Activated gamma-delta T cell treated with anti-CD3 and anti-CD28 coated beads, Interleukin-2, amount 50 U/mL, for 16 hours (primary cell): ENCODE measurements around the gene OTOS.

Experiments
- DNase-seq: peaks from one replicate; pipeline ENCODE4 v3.0.0-alpha.2; 2020; ENCODE audit warnings: low read depth

Gene OTOS

DNA sequence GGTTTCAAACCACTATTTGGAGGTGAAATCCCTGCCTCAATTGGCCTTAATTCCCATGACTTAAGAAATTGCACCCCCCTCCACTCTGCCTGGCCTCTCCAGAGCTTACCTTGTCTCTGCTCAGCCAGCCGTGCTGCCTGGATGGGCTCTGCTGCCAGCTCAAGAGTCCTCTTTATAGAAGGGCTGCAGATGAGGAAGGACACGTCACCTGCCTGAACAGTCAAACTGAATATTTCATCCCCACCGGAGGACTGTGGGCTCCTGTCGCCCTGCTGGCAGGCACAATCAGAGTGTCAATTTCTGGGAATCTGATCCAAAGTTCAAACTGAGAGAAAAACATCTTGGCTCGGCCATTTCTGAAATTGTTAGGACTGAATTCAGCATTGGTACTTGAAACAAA, at the start of gene OTOS:
Gene OTOS, minus strand, starts transcription at position 148 of the 400 bp plus-strand sequence. CDS start 332 bp downstream, outside the sequence.
- no peak for DNase-seq

DNA sequence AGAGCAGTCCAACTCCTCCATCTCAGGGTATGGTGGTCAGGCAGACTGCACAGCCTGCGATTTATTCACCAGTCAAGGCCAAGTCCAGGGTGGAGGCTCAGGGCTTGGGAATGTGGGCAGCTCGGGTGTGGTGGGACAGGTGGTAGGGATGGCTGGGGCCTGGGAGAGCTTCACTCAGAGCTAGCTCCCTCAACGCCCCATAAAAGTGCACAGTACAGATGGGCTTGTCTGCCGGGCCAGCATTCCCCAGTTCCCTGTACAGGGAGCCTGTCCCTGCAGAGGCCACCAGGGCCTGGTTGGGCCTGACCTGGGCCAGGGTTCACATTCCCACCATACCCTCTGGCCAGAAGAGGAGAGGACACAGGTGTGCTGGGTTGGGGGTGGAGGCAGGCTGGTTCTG, 49.2 kb upstream of the OTOS start:
- DNase-seq, result no peak

DNA sequence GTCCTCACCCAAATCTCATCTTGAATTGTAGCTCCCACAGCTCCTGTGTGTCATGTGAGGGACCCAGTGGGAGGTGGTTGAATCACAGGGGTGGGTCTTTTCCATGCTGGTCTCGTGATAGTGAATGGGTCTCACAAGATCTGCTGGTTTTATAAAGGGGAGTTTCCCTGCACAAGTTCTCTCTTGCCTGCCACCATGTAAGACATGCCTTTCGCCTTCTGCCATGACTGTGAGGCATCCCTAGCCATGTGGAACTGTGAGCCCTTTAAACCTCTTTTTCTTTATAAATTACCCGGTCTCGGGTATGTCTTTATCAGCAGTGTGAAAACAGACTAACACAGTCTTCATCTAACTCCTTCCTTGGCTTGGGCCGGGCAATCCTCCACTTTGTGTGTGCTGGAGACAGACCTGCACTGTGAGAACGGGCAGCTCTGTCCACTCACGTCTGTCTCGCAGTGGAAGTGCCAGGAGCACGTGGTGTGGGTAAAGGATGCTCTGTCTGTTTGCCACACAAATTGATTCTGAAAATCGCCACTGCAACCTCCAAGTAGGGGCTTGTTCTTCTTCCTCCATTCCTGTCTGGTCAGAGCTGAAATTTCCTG, 47.6 kb upstream of the OTOS start:
- no peak for DNase-seq

DNA sequence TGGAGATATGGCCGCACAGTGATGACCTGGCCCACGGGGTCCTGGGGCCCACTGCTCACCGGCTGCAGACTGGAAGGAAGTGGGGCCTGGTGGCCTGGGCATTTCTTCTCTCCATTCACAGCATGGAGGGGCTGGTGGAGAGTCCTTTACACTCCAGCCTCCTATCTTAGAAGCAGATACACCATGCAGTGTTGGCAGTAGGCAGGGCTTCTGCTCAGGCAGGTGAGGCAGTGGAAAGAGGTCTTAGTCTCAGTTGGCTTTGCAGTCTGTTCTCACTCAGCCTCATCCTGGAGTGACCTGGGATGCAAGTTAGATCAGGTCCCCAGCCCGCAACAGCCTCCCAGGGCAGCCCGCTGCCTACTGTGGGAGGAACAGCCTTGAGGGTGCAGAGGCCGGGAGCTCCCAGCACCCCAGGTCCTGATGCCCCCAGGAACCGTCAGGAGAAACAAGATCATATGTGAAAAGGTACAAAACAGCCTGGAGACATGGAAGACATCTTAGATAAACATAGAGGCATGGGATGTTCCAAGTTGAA, 45.8 kb upstream of the OTOS start:
- no peak for DNase-seq

DNA sequence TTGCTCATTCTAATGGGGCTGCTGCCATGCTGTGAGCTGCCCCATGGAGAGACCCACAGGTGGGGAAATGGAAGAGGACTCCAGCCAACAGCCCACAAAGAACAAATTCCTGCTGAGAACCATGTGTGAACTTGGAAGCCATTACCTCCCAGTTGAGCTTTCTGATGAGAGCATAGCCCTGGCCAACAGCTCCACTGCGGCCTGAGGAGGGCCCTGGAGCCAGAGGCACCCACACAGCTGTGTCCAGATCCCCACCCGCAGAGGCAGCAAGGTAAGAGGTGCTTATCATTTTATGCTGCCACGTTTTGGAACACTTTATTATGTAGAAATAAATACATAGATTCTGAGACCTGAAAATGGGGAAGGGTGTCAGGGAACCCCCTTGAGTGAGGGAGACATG, 44.2 kb upstream of the OTOS start:
- DNase-seq, result no peak

DNA sequence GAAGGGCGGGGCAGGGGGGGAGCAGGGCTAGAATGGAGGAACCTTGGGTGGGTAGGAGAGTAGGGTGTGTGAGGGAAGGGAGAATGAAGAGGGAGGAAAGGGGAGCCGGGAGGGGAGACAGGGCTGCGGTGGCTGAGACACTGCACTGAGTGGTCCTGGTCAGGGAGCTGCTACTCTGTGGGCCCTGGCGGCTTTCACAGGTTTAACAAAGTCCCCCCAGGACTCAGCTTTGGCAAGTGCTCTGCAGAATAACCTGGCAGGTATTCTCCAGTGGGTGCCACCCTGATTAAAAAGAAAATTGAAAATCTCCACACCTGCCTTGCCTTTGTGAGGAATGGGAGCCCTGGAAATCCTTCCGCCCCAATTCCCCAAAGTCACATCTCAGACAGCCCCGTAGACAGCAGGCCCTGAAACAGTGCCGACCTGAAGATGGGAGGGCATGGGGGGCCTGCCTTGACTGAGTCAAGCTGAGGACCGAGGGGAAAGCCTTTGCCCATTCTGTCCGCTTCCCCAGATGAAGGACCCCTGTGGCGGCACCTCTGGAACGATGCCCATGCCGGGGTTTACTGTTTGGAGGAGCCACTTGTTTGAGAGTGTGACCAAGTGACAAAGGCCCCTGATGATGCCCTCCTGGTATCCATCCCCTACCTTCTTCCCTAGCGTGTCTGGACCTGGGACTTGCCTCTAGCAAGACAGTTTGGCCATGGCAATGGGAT, 43.6 kb upstream of the OTOS start:
- no peak for DNase-seq

DNA sequence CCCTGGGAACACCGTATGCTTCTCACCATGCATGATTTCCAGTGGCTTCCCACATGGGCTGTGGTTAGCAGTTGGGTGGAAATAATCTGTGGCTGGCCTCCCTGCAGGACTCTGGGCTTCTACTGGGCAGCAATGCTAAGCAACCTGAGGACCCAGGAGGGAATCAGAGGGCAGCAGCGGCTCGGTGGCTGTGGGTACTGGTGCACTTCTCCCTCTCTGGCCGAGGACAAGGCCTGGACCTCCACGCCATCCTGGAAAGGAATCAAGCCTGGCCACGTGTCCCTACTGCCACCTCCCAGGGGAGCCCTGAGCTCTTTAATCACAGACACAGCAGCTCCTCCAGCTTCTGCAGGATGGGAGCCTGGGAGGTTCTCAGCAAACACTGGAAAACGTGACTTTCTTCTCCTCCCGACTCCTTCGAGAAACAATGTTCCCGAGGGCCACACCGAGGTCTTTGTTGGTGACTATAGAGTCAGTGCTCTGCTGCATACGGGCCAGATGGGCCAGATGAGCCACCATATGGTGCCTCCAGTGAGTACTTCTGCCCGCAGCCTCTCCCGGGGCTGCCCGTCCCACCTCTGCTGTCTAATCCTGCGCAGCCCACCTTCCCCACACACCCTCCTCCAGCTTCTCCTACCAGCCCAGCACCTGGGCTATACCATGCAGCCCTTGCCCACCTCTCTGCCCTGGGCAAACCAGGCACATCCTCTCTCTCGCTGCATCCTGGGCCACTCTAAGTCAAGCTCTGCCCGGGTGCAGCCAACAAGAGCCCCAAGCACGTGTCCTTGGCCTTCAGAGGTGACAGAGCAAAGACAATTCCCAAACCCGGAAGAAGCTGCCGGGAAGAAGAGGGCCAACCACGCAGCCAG, 42.8 kb upstream of the OTOS start:
- DNase-seq, result no peak

DNA sequence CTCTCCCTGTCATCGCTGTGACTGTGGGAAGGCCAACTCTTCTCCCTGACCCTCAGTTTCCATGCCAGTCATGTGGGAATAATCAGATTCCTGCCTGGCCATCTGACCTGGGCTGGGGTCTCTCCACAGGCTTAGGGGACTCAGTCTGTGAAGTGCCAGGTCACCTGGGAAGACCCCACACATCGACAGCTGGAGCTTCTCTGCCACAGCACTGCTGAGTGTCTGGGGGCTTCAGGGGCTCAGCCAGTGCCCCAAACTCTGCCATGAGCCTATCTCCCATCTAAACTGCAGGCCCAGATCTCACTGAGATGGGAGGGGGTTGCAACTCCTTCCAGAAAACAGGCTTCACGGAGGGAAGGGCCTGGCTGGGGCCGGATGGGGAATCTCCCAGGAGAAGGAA, 42.0 kb upstream of the OTOS start:
- no peak for DNase-seq

DNA sequence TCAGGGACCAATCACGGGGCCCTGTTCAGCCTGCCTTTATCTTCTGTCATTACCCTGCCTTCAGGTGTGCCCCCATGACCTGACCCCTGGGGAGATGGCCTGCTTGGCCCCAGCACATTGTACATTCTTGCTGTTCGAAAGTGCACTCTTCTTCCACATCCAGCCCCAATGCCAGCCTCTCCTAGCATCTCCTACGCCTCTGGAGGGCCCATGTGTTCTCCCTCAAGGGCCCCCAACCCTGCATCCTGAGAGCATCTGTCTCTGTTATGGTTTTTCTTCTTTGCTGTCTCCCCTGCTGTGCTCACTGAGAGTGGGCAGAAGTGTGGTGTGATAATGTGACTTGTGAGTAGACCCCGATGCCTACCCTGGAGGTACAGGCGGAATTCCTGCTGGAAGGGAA, 41.5 kb upstream of the OTOS start:
- no peak for DNase-seq

DNA sequence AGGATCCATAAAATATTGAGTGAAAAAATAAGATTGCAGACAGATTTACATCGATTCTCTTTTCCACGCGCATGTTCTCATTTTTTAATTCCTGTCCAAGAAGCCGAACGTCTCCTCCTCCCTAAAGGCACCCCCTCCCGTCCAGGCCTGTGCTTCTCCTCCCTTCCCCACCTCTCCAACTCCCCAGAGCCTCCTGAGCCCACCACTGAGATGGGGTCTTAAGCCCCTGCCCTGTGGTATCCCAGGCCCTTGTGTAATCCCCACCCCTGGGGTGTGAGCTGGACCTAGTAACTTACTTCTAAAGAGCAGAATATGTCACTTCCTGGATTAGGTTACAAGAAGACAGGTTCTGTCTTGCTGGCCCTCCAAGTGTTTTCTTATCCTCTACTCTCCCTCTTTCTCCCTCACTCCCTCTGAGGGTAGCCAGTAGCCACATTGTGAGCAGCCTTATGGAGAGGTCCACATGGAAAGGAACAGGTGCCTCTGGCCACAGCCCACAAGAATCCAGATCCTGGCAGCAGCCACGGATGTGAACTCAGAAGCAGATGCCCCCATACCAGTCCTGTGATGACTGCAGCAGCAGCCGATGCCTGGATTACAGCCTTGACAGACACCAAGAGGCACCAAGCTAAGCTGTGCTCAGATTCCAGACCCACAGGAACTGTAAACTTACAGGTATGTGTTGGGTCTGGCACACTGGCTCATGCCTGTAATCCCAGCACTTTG, 39.6 kb upstream of the OTOS start:
- DNase-seq, result no peak

DNA sequence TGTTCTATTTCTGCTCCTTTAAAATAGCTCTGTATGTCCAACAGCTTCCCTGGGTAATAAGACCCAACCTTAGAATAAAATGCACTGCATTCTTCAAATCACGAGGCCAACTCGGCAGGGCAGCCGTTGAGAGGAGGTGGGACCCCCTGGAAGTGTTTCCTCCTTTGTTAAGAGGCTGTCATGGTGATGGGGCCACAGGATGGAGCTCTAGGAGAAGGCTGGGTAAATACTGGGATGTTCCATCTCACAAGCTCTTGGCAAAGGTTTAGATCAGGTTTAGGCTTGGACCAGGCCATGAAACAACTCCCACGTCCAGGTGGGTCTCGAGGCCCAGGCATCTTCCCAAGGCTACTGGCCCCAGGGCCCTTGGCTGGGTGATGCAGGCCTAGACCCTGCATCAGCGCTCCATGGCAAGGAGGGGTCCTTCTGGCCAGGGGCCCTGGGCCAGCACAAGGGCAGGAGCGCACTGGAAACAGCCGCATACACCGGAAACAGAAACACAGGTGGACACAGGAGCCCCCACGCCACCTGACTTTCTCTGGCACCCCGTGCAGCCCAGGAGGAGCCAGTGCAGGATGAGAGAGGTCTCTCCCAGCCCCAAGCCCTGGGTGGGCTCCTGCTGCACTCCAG, 38.8 kb upstream of the OTOS start:
- no peak for DNase-seq

DNA sequence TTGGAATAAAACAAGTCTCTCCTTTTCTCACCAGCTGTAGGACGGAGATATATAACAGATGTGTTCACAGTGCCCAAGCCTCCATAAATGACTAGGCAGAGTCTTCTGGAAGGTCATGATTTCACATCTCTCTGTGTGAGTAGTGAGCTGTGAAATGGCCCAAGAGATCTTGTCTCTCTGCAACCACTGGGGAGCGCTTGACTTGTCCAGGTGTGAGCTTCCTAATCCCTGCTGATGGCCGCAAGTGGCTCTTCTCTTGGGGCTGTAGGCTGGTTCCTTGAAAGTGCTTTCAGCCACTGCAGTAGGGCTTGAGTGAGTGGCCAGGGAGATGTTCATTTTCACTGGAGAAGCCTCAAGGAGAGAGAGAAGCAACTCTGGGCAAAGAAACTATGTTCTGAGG, 38.1 kb upstream of the OTOS start:
- no peak for DNase-seq

DNA sequence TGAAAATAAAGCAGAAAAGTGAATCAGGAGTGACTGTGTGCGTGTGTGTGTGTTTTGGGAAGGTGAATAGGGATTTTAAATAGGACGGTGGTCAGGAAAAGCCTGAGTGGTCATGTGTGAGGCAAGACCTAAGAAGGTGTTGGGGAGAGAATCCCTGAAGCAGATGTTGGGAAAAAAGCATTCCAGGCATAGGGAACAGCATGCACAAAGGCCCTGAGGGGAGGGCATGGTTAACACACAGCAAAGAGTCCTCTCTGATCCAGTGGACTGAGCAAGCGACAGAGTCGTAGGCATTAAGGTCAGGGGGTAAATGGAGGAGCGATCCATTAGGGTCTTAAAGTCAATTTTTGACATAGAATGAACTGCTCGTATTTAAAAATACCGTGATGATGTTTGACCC, 34.0 kb upstream of the OTOS start:
- no peak for DNase-seq

DNA sequence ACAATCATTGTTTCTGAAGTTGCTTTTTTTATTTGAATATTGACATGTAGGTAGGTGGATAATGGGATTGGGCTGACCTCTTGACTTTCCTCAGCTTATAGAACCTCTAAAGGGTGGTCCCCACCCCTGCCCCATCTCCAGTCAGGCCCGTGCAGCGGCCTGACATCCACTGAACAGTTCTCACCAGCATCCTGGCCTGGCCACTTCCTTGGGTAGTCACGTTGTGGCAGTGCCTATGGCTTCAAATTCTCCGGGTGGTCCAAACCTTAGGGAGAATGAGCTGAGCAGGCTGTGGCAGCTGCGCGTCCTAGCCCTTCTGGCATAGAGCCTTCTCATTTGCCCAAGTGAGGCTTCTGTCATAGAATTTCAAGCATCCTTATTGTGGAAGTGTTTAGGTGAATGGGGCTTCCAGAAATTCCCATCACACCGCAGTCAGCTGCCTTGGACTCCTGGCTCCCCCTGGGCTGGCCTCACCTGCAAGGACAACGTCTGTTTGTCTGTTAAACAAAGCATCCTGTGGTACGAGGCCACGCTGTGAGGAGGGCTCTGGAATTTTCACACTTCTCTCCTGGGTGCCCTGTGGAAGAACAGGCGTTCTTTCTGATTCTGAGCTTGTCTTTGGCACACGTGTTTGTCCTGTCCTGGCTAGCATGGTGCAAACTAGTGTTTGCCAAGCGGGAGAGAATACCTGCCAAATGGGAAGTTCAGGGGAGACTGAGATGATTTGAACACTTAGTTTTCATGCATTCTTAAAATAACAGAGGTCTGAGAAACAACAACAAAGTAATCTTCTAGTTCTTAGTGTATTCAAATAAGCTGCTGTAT, 31.8 kb upstream of the OTOS start:
- no peak for DNase-seq

DNA sequence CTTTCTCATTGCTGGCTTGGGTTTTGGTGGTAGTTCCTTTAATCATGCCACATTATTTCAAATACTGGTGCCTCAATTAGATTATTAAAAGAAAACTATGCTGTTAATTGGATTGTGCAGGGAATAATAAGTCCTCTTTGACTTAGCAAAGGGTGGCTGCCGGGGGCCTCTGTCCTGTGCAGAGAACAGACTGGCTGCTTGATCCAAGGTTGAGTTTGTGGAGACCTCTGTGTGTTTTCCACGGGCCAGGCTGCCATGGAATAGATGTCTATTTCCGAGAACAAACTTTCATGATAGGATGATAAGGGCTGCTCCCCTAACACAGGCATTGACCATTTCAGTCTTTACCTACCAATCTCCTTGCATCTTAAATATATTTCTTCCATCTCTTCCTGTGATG, 30.4 kb upstream of the OTOS start:
- DNase-seq, result no peak

DNA sequence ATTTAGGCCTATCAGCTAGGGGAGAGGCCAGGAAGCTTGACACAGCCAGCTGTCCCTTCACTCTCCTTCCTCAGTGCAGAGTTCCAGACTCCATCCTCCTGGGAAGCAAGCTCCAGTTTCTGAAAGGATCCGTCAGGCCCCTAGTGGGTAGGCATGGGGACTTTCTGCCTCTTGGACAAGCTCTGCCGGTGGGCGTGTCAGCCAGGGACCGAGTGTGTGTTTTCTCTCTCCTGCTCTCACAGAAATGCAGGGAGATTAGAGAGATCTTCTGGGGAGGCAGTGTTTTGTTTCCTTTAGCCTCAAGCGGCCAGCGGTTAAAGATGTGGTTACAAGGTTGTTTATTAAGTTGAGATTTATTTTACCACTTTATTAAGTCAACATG, 29.9 kb upstream of the OTOS start:
- DNase-seq, result no peak

DNA sequence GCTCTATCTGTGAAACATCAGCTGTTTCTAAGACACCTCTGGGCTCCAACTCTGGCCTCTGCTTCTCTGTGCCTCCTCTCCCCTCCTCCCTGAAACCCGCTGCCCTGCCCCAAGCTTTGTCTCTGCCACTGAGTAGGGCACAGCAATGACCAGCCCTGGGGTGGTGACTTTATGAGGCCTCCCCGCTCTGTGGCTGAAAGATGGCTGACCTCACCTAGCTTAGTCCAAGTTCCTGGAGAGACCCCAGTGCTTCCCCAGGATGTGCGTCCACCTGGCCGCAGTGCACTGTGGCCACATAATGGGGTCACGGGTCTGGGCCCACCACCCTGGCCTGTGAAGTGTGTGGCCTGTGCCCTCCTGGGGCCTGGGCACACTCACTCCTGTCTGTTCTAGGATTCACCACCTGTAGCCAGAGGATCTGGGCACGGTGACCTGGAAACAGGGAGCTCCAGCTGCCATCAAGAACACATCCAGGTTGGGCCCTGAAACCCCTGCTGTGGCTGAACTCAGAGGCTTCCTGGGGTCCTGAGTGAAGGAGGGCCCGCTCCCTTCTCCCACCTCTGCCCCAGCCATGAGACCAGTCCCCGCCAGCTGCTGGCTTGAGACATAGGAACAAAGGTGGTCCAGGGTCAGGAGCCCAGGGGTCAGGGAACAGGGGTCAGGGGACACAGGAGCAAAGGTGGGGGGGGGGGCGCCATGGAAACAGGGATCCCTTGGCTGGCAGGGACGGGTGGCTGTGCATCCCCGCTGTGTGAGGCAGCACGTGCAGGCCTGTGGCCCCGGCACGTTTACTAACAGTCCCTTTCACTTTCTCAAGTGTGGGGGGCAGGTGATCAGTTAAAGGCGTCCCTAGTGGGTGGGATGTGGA, 29.3 kb upstream of the OTOS start:
- DNase-seq, result no peak

DNA sequence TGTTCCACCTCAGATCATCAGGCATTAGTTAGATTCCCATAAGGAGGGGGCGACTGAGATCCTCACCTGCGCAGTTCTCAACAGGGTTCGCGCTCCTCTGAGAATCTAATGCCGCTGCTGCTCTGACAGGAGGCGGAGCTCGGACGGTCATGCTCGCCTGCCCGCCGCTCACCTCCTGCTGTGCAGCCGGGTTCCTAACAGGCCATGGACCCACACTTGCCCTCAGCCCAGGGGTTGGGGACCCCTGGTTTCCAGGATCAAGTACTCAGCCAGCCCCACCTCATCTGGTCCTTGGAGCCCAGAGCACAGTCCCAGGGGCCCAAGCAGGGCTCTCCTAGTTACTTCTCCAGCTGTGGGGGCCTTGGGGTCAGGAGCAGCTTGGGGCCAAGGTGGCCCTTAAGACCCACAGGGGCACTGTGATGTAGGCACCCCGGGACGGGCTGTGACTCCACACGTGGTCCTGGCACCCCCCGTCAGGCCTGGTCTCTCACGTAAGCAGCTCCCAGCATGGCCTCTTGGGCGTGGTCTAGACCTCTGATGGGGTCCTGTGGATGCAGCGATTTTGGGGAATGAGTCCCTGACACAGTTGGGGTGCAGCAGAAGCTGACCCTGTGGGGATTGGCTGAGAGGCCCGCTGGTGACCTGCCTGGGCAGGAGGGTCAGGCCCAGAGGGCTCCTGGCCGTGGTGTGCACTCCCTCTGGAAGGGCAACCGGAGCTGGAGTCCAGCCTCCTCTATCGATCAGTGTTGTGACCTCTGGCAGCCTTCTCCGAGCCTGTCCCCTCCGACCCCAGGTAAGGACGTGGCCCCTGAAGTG, 28.3 kb upstream of the OTOS start:
- DNase-seq, result no peak

DNA sequence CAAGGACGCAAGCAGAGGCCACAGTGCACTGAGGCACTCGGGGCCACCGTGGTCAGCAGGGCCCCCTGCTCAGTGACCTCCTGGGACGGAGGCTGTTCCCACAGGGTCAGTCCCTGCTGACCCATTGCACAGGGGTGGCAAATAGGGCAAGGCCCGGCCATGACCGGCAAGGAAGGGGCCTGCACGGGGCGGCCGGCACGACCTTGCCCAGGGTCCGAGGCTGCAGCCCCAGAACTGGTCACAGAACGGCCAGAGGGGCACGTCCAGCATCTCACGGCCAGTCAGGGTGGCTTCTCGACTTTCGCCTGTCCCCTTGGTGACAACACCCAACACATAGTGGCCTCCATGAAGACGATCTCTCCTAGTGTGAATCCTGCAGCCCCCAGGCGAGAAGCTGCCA, 27.6 kb upstream of the OTOS start:
- no peak for DNase-seq
